Panc1 (cell line): ENCODE measurements around the gene SGSH. TPM values are rescaled to one million over a fixed set of nuclear protein-coding genes. Genes with fewer than 3 reads are reported as not detected.

Source experiments
- ATAC-seq: fragments of 200-7000 bp; cut with Tn5 transposase; 2 replicates; pipeline ENCODE4 v1.9.1; 2020; ENCODE audit warnings: mild to moderate bottlenecking, moderate library complexity
- BruUV-seq: library from RNA; stranded (reverse); fragments of 400-500 nt; replicated peaks from 2 replicates; lab custom pipeline; 2021; lab: Mats Ljungman, UMichigan
- CTCF ChIA-PET: fragments of 300-600 bp; sonication (Branson Sonifier 250); formaldehyde crosslinking; loops from one replicate; lab custom pipeline; 2022; ENCODE audit warnings: antibody characterized with exemption; lab: Charles Lee
- POLR2A ChIA-PET: fragments of 300-600 bp; sonication (Branson Sonifier 250); formaldehyde crosslinking; loops from one replicate; lab custom pipeline; 2022; ENCODE audit warnings: antibody characterized with exemption; lab: Charles Lee
- DNase-seq: peaks from one replicate; pipeline ENCODE4 v3.0.0-alpha.2; 2010; ENCODE audit warnings: low read depth, low spot score
- H3K27ac ChIP-seq: 2 replicates; pipeline ENCODE4 v1.5.1; 2011; ENCODE audit warnings: mild to moderate bottlenecking, low read length, inconsistent platforms
- H3K27me3 ChIP-seq: fragments of 200-500 bp; sonication (Bioruptor generic); 2 replicates; pipeline ENCODE4 v1.6.0; 2014; ENCODE audit warnings: low read length, inconsistent platforms; ENCODE audit not compliant: control insufficient read depth, insufficient read depth
- H3K36me3 ChIP-seq: fragments of 200-500 bp; sonication (Bioruptor generic); 2 replicates; pipeline ENCODE4 v1.5.1; 2014; ENCODE audit warnings: inconsistent platforms, mild to moderate bottlenecking, low read length, moderate library complexity; ENCODE audit not compliant: control insufficient read depth, insufficient read depth
- H3K4me1 ChIP-seq: 2 replicates; pipeline ENCODE4 v1.5.1; 2011; ENCODE audit warnings: inconsistent platforms, mild to moderate bottlenecking, low read length, moderate library complexity; ENCODE audit not compliant: control insufficient read depth, insufficient read depth
- H3K4me3 ChIP-seq, 2 experiments: 2 replicates each; pipeline ENCODE4 v1.5.1; 2011 to 2012; ENCODE audit warnings: low read depth in 2 of 2, low read length in 2 of 2, mild to moderate bottlenecking in 2 of 2, inconsistent platforms in 1 of 2, moderate library complexity in 1 of 2
- H3K9me3 ChIP-seq: fragments of 200-500 bp; sonication (Bioruptor generic); 2 replicates; pipeline ENCODE4 v1.5.1; 2014; ENCODE audit warnings: low read depth, mild to moderate bottlenecking, inconsistent platforms, low read length, moderate library complexity; ENCODE audit not compliant: control insufficient read depth, insufficient read depth
- CTCF ChIP-seq: fragments of 450-650 bp; IDR thresholded peaks from 2 replicates; pipeline ENCODE4 v1.5.1; 2017; ENCODE audit warnings: mild to moderate bottlenecking
- POLR2AphosphoS5 ChIP-seq: IDR thresholded peaks from 2 replicates; pipeline ENCODE4 v1.6.1; 2012; ENCODE audit warnings: mild to moderate bottlenecking, low read depth, low read length, moderate library complexity
- REST ChIP-seq, 2 experiments: IDR thresholded peaks; 2 replicates each; pipeline ENCODE4 v1.6.1; 2011 to 2012; ENCODE audit warnings: low read depth in 2 of 2, control low read depth in 1 of 2, low read length in 1 of 2, mild to moderate bottlenecking in 1 of 2, moderate library complexity in 1 of 2; ENCODE audit not compliant: insufficient read depth in 1 of 2
- SIN3A ChIP-seq: IDR thresholded peaks from 2 replicates; pipeline ENCODE4 v1.6.1; 2012; ENCODE audit warnings: low read depth, mild to moderate bottlenecking, low read length, moderate library complexity, borderline replicate concordance; ENCODE audit not compliant: insufficient read depth
- in situ Hi-C: cut with HindIII; loops from 2 replicates; pipeline ENCODE4 v1.10.0; 2016; ENCODE audit warnings: low sequenced_read_pairs, low pct_unique_long_range_greater_than_20kb
- intact Hi-C: fragments of 100-400 bp; cut with micrococcal nuclease; formaldehyde crosslinking; loops from one replicate; pipeline ENCODE4 v1.10.0; 2022; ENCODE audit not compliant: unreplicated experiment
- total RNA-seq: library from RNA; stranded (reverse); gene quantifications from one replicate; pipeline ENCODE4 v1.2.1, GENCODE V29; 2021; ENCODE audit not compliant: unreplicated experiment

SGSH gene
- total RNA-seq, 1 experiment from 2014 or later = 70.2 TPM

GRCh38 chr17:80166446-80166845 lies 53.7 kb downstream of the SGSH start:
- no peak overlapping the region for H3K4me3 ChIP-seq
- POLR2A ChIA-PET = interaction anchor here (0.6 kb wide), 1 partner anchor 168 kb away, joined by 4 read pairs; no protein-coding TSS in a partner anchor
- ATAC-seq (no peak), DNase-seq (no peak)
- intact Hi-C loops (no loop called here), in situ Hi-C loops (no loop called here)
- H3K27ac ChIP-seq = no peak overlapping the region
- CTCF ChIA-PET = interaction anchor here (0.6 kb wide), 1 partner anchor 22 kb away, joined by 3 read pairs; no protein-coding TSS in a partner anchor
- no peaks in the 10 kb centered on the region for H3K9me3 ChIP-seq
- no peaks in the 10 kb centered on the region for H3K4me1 ChIP-seq
- BruUV-seq = no TSS peak
- no peaks in the 10 kb centered on the region for H3K27me3 ChIP-seq
- TF ChIP-seq POLR2AphosphoS5 = no peak
- no peak for TF ChIP-seq SIN3A
- no peak for TF ChIP-seq REST (IDR thresholded peaks at IDR 0.05; ENCODE audit: insufficient read depth in 1 of 2, low read depth in 2 of 2, low read length in 1 of 2)
- H3K36me3 ChIP-seq = no peaks in the 10 kb centered on the region

GRCh38 chr17:80164185-80164584 lies 55.9 kb downstream of the SGSH start:
- H3K9me3 ChIP-seq = no peaks in the 10 kb centered on the region
- H3K36me3 ChIP-seq = no peaks in the 10 kb centered on the region
- CTCF ChIA-PET = interaction anchor here (0.5 kb wide), 1 partner anchor 130 kb away, joined by 4 read pairs; no protein-coding TSS in a partner anchor
- in situ Hi-C loops = no loop called here
- intact Hi-C loops = no loop called here
- DNase-seq = no peak
- POLR2A ChIA-PET = interaction anchor here (0.6 kb wide), 1 partner anchor 12 kb away, joined by 3 read pairs; no protein-coding TSS in a partner anchor
- no peak overlapping the region for H3K27ac ChIP-seq
- no peak for ATAC-seq
- TF ChIP-seq POLR2AphosphoS5 = no peak
- no peak for TF ChIP-seq CTCF
- no peak for TF ChIP-seq REST (IDR thresholded peaks at IDR 0.05; ENCODE audit: insufficient read depth in 1 of 2, low read depth in 2 of 2, low read length in 1 of 2)
- H3K4me3 ChIP-seq = no peak overlapping the region
- H3K4me1 ChIP-seq = no peaks in the 10 kb centered on the region
- no peaks in the 10 kb centered on the region for H3K27me3 ChIP-seq
- BruUV-seq = no TSS peak
